Tibial artery (tissue), 4 donors: ENCODE results near the gene PRXL2B.

Experiments used
- DNase-seq, 2 donors: peaks; one replicate each; pipeline ENCODE4 v3.0.0-alpha.2; 2019
- H3K27ac ChIP-seq, 2 donors: fragments of 200-600 bp; sonication (generic) in 1 of 2; 1 replicate in 1 of 2; 2 replicates in 1 of 2; pipeline ENCODE4 v1.5.1; 2018 to 2019; ENCODE audit warnings: mild to moderate bottlenecking in 1 of 2
- H3K27me3 ChIP-seq, 2 donors: fragments of 200-600 bp; sonication (generic) in 1 of 2; one replicate each; pipeline versions ENCODE4 v1.5.1 to v1.6.0; 2016 to 2019
- H3K36me3 ChIP-seq, 3 donors: fragments of 200-600 bp; sonication (generic) in 2 of 3; one replicate each; pipeline ENCODE4 v1.5.1; 2016 to 2019; ENCODE audit warnings: mild to moderate bottlenecking in 2 of 3
- H3K4me1 ChIP-seq, 4 donors: fragments of 200-600 bp; sonication (generic) in 2 of 4; 1 replicate in 3 of 4; 2 replicates in 1 of 4; pipeline ENCODE4 v1.5.1; 2016 to 2019
- H3K4me3 ChIP-seq, 2 donors: fragments of 200-600 bp; sonication (generic) in 1 of 2; 1 replicate in 1 of 2; 2 replicates in 1 of 2; pipeline ENCODE4 v1.5.1; 2018 to 2019; ENCODE audit warnings: mild to moderate bottlenecking in 2 of 2
- H3K9me3 ChIP-seq, 3 donors: fragments of 200-600 bp; sonication (generic) in 1 of 3; one replicate each; pipeline ENCODE4 v1.5.1; 2016 to 2019
- CTCF ChIP-seq, 2 experiments: fragments of 200-600 bp in 1 of 2; fragments of 450-650 bp in 1 of 2; IDR thresholded peaks; one replicate each; pipeline ENCODE4 v1.5.1; 2017 to 2019; ENCODE audit warnings: antibody characterized with exemption in 2 of 2, mild to moderate bottlenecking in 1 of 2, moderate library complexity in 1 of 2
- intact Hi-C: fragments of 100-400 bp; cut with DNase I; formaldehyde crosslinking; loops from one replicate; pipeline ENCODE4 v1.15.0; 2023; ENCODE audit warnings: low total_unique reads

Gene PRXL2B

GRCh38 chr1:2639607-2640521, 53.3 kb downstream of the PRXL2B start:
- intact Hi-C loops: no loop called here

DNA sequence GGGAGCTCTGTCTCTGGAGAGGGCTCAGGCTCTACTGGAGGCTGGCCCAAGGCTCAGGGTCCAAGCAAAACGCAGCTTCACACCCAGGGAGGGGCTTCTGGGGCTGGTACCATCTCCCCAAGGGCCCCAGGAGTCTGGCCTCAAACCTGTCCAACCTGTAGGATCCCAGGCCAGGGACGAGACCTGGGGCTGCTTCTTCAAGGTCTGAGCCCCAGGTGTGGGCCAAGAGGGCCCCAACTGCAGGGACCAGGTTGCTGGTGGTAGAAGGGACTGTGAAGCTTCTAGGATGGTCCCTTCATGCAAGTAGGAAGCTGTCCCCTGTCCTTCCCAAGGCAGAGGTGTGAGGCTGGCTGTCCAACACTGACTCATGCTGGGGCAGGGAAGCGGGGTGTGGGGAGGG, 54.0 kb downstream of the PRXL2B start:
- intact Hi-C loops: no loop called here
- no peak for TF ChIP-seq CTCF (IDR thresholded peaks at IDR 0.05)
- H3K4me1 ChIP-seq: peaks cover 0 to 33% (median 18%) of the 10 kb centered on the region in 4 donors
- H3K4me3 ChIP-seq: no peak overlapping the region
- H3K27ac ChIP-seq: no peak overlapping the region
- peaks cover 0 to under 1% (median 0%) of the 10 kb centered on the region in 3 donors for H3K9me3 ChIP-seq
- peaks cover 0 to 37% of the 10 kb centered on the region in 2 donors for H3K27me3 ChIP-seq
- no peaks in the 10 kb centered on the region for H3K36me3 ChIP-seq
- DNase-seq: no peak

More at GRCh38 chr1:2639607-2640521, 53.3 kb downstream of the PRXL2B start:
- TF ChIP-seq CTCF (IDR thresholded peaks at IDR 0.05): no peak
- peaks cover 0 to 33% (median 18%) of the 10 kb centered on the region in 4 donors for H3K4me1 ChIP-seq
- no peak overlapping the region for H3K27ac ChIP-seq
- DNase-seq: no peak
- H3K4me3 ChIP-seq: no peak overlapping the region
- no peaks in the 10 kb centered on the region for H3K9me3 ChIP-seq
- no peaks in the 10 kb centered on the region for H3K36me3 ChIP-seq
- H3K27me3 ChIP-seq: peaks cover 0 to 44% of the 10 kb centered on the region in 2 donors
